Renal pelvis (tissue), 4 donors: ENCODE measurements around the gene PFKL. TPM values are rescaled to one million over a fixed set of nuclear protein-coding genes. Genes with fewer than 3 reads are reported as not detected.

Experiments used
- DNase-seq: peaks from one replicate; pipeline ENCODE4 v3.0.0-alpha.2; 2013
- polyA plus RNA-seq, 3 donors: library from polyadenylated mRNA; unstranded; fragments of 120-200 nt; gene quantifications; one replicate each; pipeline ENCODE4 v1.2.1, GENCODE V29; 2013; ENCODE audit not compliant: insufficient read length in 3 of 3

Gene PFKL
- polyA plus RNA-seq, 3 donors, result 145 to 181 (median 180) TPM

DNA sequence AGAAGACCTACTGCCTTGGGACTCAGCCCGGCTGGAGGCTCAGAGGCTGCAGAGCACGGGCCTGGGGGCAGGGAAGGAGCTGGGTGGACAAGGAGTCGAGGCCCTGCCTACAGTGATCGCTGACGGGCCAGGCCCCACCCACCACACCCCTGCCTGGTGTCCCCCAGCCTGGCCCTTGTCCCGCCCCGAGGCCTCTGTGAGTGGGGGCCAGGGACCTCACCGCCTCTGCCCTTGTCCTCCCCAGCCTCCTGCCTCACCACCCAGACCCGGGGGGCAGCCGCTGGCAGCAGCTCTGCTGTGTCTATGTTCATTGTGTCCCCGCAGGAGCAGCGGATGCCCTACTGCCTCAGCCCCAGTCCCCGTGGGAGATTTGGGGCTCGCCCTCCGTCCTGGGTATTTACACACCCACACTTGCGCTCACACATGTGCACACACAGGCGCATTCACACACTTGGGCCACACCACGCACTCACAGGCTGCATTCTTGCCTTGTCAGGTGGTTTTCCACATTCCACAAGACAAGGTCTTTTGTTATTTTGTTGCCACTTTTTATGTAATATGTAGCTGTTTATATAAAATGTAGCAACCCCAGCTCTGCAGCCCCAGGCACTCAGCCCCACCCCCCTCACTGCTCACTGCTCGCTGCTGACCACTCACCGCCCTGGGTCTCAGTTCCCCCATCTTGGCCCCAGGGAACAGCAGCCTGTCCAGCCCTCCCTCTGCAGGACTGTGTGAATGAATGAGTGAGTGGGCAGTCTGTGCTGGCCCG, 7.3 kb downstream of the PFKL start:
- DNase-seq, result no peak

DNA sequence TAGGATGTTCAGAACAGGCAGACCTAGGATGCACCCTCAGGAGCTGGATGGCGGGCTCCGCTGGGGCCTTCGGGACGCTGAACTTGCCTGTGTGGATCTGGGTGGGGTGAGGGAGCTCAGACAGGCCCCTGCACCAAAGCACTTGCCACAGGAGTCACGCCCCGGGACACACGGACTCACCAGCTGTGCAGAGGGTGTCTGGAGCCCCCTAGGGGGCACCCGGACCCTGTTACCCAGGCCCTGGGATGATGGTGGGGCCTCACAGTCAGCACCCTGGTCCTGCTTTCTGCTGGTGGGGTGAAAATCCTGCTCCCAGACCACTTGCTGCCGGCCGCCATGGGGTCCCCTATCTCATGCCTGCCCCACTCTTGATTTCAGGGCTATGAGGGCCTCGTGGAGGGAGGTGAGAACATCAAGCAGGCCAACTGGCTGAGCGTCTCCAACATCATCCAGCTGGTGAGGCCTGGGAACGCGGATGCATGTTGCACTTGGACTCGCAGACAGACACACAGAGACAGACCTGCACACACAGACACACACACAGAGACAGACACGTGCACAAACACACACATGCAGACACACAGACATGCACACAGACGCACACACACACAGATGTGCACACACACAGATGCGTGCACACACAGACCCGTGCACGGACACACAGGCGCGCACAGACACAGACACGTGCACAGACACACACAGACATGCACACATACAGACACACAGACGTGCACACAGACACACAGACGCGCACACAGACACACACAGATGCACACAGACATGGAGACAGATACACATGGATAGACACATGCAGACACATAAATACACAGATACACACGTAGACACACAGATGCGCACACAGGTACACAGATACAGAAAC, 11.0 kb downstream of the PFKL start:
- DNase-seq, result no peak

DNA sequence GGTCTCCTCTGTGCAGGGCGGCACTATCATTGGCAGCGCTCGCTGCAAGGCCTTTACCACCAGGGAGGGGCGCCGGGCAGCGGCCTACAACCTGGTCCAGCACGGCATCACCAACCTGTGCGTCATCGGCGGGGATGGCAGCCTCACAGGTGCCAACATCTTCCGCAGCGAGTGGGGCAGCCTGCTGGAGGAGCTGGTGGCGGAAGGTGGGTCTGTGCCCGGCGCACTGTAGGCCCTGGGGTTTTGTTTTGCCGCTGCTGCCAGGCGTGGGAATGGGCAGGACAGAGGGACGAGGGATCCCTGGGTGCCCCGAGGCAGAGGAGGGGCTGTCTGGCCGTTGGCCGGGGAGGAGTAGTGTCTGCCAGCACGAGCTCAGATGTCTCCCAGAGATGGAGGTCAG, 12.2 kb downstream of the PFKL start:
- no peak for DNase-seq

DNA sequence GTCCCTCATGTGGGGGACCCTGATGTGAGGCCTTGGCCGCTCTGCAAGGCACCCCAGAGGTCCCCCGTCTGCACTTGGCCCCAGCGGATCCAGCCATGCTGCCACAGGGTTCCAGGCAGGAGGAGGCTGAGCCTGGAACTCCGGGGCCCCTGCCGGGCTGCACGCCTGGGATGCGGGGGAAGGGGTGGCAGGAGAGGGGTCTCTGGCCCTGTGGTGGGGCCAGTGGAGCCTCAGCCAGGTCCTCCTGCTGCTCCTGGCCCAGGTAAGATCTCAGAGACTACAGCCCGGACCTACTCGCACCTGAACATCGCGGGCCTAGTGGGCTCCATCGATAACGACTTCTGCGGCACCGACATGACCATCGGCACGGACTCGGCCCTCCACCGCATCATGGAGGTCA, 12.9 kb downstream of the PFKL start:
- DNase-seq, result no peak

DNA sequence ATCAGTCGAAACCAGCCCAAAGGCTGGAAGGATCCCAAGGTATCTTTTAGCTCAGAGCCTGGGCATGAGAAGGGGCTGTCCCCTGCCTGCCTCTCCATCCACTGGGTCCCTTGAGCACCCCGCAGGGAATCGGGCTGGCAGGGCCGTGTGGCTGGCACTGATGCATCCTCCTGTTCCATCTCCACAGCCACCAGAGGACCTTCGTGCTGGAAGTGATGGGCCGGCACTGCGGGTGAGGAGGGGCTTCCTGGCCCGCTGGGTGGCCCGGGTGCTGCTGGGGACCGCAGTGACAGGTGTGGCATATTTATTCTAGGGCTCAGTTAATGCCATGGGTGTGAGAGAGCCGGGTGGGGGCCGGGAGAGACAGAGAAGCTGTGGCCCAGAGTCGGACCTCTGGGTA, 13.6 kb downstream of the PFKL start:
- DNase-seq, result no peak

DNA sequence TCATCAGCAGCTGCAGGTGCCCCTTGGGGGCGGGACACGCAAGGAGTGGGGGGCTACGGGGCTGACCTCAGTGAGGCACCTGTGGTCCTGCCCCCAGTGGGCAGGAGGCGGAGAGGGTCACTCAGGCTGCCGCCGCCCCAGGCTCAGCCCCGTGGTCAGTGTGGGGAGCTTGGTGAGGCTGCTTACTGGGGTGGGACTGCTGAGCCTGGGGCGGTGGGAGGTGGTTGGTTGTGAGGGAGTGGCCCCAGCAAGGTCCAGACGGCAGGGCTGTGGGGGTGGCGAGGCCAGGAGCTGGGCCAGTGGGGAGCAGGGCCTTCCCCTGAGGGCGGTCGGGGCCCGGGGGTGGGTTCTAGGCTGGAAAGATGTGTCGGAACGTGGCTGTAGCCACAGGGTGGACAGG, 14.3 kb downstream of the PFKL start:
- DNase-seq, result no peak

DNA sequence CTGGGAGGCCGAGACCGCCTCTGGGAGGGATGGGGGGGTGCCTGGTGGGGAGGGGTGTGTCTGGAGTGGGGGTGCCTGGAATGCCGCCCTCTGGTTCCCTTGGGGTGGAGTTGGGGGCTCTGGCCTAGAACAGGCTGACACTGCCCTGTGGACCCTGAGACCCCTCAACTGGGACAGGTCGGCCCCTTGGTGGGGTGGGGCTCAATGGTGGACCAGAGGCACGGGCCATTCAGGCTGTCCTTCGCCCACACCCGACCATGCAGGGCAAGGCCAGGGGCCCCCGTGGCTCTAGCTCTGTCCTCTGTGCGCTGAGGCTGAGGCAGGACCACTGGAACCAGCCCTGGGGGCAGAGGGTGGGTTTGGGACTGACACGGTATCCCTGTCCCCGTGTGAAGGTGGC, 14.7 kb downstream of the PFKL start:
- no peak for DNase-seq

DNA sequence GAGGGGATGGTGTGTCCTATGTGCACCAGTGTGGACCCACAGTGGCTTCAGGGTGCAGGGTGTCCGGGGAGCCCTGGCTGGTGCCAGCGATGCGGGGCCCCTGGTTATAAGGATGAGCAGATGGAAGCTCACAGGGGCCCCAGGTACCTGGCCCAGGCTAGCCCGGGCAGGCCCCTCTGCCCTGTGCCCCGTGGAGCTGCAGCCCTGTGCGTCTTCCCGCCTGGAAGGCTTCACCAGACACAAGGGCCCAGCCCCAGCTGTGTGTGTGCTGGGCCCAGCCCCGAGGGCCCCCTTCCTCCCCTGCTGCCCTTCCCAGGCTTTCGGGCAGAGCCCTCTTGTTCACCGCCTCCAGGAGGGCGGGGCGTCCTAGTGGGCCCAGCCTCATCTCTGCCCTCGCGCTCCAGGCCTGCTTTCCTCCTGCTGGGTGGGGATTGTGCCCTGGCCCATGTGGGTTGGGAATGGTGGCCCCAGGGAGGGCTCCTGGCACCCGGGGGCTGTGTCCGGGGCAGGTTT, 15.9 kb downstream of the PFKL start:
- no peak for DNase-seq

DNA sequence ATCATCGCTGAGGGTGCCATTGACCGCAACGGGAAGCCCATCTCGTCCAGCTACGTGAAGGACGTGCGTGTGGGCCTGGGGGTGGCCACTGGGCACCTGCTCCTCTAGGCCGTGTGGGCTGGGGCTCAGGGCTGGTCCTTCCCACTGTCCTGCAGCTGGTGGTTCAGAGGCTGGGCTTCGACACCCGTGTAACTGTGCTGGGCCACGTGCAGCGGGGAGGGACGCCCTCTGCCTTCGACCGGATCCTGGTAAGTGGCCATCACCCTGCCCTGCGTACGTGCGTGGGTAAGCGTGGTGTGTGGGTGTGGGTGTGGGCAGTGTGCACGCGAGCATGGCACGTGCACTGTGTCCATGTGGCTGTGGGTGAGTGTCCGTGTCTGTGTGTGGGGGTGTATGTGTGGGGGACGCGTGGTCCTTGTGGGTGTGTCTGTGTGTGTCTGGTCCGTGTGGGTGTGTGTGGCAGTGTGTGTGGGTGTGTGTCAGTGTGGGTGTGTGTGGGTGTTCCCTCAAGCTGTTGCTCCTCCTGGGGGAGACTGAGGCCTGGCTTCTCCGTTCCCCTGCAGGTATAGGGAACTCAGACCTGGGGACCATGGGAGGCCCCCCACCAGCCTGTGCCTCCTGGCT, 16.5 kb downstream of the PFKL start:
- no peak for DNase-seq

DNA sequence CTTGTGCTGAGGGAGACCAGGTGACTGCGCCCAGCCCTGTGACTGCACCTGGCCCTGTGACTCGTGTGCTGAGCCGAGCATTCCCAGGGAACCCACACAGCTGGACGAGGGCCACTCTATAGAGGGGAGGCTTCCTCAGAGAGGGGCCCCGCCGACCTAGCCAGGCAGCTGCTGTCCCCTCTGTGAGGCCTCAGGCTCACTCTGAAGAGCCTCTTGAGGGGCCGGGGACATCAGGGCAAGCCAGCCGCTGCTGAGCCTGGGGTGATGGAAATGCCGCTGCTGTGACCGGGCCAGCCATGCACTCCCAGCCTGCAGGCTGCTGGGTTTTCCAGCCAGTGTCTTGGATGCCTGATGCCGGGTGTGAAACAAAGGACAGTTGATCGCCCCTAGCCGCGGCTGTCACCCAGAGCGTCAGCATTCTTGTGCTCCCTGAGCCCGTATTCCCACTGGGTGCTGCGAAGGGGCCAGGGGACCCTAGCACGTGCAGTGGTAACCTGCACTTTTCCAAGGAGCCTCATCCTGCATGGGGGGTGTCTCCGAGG, 17.5 kb downstream of the PFKL start:
- no peak for DNase-seq

DNA sequence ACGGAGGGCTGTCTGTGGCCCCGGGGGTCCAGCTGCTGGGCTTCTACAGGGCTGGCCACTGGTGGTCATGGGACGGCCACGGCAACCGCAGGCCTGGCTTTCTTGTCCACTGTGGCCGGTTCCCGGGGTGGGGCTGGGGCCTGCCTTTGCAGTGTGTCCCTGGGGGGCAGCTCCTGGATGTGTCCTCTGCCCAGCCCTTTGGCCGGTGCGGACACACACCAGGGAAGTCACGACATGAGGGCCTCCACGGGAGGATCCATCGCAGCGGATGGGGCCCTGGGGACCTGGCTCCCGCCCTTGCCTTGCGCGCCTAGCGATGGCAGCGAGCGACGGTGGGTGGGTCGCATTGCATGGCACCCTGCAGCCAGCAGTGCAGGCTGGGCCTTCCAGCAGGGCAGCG, 18.0 kb downstream of the PFKL start:
- no peak for DNase-seq

DNA sequence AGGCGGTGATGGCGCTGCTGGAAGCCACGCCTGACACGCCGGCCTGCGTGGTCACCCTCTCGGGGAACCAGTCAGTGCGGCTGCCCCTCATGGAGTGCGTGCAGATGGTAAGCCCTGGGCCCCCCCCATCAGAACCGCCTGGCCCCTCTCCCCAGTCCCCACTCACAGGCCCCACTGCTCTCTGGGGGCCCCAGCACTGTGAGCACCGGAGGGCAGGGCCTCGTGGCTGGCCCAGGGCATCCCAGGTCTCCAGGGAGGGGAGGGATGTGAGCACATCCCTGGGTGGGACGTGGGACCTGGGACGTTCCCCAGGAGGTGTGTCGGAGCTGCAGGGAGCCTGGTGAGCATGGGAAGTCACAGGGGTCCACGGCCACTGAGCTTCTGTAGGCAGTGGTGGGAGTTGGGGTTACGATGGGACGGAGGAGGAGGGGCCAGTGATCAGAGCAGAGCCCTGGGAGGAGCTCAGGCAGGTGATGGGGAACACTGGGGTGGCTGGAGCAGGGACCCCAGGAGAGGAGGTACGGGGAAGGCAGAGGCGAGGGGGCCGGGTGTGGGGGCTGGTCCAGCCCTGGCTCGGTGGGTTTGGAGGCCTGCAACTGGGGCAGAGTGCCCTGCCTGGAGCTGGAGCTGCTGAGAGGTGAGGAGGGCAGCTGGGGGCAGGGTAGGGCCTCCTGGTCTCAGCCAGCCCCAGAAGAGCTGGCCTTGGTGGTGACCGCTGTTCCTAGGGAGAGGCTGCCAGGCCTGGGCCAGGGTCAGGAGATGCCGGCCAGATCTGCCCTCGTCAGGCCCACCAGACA, 18.8 kb downstream of the PFKL start:
- no peak for DNase-seq

DNA sequence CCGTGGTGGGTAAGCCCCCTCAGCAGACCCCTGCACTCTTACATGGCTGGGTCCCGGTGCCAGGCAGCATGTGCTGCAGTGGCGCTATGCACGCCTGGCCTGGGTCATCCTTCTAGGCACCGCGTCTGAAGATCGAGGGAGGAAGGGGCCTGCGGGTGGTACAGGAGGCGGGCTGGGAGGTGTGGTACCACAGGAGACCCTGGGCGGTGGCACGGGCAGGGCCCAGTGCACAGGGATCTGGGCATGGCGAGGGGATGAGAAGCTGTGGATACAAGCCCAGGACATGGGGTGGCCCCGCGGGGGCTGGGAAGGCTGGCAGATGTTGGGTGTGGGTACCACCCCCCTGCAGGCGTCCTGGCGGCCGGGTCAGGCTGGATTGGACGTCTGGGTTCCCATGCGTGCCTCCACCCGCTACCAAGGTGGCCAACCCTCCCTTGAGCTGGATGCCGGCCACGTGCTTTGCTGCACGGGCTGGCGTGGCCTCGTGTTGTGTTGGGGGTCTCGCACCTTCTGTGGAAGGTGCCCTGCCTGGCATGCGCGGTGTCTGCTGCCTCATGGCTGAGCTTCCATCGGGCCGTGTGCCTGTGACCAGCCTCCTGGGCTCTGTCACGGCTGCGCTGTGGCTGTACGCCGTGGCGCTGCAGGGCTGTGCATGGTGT, 19.7 kb downstream of the PFKL start:
- DNase-seq, result no peak

DNA sequence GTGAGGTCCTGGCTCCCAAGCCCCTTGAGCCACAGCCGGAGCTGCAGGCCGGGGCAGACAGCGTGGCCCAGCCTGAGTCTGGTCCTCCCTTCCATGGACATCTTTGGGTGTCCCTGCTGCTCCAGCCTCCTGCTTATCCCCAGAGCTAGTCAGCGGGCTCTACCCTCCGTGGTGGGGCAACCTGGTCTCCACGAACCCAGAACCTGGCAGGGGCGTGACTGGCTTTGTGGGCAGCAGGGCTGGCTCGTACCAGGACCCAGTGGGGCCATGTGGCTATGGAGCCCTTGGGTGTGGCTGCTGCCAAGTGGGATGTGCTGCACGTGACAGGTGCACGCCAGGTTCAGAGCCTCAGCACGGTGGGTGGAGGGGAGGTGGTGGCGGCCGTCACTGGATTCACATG, 21.0 kb downstream of the PFKL start:
- DNase-seq, result no peak

DNA sequence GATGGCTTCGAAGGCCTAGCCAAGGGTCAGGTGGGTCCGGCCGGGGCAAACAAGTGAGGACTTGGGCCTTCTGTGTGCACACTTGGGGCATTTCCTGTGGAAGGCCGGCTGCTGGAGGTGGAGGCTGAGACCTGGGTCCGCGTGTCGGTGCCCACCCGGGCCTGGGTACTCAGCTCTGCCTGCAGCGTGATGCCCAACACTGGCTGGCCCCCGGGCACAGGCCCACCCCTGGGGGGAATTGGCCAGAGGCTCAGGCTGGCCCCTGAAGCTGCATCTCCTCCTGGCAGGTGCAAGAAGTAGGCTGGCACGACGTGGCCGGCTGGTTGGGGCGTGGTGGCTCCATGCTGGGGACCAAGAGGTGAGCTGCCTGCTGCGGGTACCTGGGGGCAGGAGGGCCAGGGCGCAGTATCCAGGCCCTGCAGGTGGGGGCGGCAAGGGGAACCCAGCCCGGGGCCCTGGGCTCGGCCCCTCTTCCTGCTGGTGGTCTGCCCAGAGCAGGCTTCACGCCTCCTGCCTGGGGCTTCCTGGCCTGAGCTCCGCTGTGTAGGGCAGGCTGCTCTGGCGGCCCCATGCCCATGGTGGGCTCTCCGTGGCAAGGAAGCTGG, 22.1 kb downstream of the PFKL start:
- DNase-seq, result no peak

DNA sequence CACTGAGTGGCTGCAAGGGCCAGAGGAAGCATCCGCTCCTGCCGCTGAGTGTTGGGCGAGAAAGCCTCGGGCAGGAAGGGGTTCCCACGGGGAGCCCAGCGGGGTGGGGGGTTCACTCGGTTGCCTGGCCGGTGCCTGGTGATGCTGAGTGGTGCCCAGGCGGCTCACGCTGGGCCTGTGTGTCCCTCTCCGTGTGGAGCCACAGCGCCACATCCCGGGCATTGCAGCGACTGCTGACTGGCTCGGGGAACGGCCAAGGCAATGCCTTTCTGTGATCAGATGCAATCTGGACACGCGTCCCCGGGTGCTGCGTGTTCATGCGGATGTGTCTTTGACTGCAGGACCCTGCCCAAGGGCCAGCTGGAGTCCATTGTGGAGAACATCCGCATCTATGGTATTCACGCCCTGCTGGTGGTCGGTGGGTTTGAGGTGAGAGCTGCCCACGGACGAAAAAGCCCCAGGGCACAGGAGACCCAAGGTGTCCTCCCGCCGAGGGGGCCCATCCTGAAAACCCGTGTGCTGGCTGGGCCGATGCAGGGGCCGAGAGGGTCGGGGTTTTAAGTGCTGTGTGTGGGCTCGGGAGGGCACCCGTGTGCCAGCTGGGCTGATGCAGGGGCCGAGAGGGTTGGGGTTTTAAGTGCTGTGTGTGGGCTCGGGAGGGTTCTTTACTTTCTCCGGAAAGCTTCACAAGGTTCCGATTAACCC, 22.9 kb downstream of the PFKL start:
- DNase-seq, result no peak

DNA sequence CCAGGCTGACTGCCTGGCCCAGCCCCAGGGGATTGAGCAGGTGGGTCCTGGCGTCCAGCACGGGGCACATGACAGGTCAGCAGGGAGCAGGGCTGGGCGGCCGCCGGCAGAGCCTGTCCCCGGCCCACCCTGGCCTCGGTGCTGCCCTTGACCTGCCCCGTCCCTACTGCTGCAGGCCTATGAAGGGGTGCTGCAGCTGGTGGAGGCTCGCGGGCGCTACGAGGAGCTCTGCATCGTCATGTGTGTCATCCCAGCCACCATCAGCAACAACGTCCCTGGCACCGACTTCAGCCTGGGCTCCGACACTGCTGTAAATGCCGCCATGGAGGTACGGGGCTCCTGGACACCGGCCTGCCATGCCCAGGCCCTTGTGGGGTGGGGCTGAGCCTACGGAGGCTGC, 23.7 kb downstream of the PFKL start:
- DNase-seq, result no peak

DNA sequence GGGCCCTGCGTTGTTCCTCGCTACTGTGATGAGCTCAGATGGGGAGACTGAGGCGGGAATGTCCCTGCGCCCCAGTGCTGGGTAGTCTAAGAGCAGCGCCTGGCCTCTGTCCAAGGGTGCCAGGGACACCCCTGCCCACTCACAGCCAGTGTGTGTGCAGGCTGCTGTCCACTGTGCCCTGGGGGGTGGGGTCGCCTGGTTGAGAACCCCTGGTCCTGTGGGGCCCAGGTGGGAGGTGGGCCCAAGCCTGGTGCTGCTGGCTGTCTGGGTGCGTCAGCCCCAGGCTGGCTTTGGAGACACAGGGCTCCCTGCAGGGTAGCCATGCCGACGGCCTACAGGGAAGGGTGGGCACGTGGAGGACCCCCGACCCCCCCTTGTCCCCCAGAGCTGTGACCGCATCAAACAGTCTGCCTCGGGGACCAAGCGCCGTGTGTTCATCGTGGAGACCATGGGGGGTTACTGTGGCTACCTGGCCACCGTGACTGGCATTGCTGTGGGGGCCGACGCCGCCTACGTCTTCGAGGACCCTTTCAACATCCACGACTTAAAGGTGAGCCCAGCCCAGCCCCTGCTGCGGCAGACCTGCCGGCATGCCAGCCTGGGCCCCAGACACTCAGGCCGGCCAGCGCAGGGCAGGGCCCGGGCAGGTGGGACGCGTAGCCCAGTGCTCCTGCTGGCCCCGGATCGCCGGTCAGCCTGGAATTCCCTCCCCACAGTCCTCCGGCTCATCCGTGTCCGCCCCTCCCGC, 24.4 kb downstream of the PFKL start:
- no peak for DNase-seq

DNA sequence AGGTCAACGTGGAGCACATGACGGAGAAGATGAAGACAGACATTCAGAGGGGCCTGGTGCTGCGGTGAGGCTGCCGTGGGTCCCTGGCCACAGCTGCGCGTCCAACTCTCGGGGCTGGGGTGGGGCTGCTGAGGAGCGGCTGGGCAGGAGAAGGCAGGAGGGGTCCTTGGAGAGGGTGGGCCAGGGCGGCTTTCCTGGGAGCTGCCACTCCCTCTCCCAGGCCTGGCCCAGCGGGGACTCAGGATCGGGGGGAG, 24.9 kb downstream of the PFKL start:
- no peak for DNase-seq
